ENCODE measurements around the gene CASZ1.

CASZ1 gene

GRCh38 chr1:10796029-10796944, at the start of gene CASZ1:
Gene CASZ1 (minus strand): TSS chr1:10796646. CDS start chr1:10693889, 102,757 bp downstream.
- ATAC-seq = no peak
- DNase-seq = peak; percentile 20

- DNase-seq (no peak), ATAC-seq (no peak)
These were observed 47.3 kb upstream of the CASZ1 start for GRCh38 chr1:10843697-10844096.

GRCh38 chr1:10841118-10841517, 44.7 kb upstream of the CASZ1 start:
- ATAC-seq (no peak), DNase-seq (no peak)

- ATAC-seq = no peak
- no peak for DNase-seq
These were observed 42.8 kb upstream of the CASZ1 start for GRCh38 chr1:10839188-10839770.

- DNase-seq = no peak
- no peak for ATAC-seq
These were observed 42.1 kb upstream of the CASZ1 start for GRCh38 chr1:10838541-10838940.

- ATAC-seq (no peak), DNase-seq (no peak)
These were observed 40.3 kb upstream of the CASZ1 start for GRCh38 chr1:10836726-10837125.

- no peak for ATAC-seq
- DNase-seq = peak; percentile 7
These were observed 39.5 kb upstream of the CASZ1 start for GRCh38 chr1:10835822-10836421.

- DNase-seq (no peak), ATAC-seq (no peak)
These were observed 39.0 kb upstream of the CASZ1 start for GRCh38 chr1:10835421-10835820.

- DNase-seq = no peak
- ATAC-seq = no peak
These were observed 38.4 kb upstream of the CASZ1 start for GRCh38 chr1:10834770-10835412.

GRCh38 chr1:10833630-10834557, 37.4 kb upstream of the CASZ1 start:
- DNase-seq (no peak), ATAC-seq (no peak)

GRCh38 chr1:10832703-10833102, 36.3 kb upstream of the CASZ1 start:
- DNase-seq = no peak
- no peak for ATAC-seq

- ATAC-seq (peak; percentile 25), DNase-seq (no peak)
These were observed 34.7 kb upstream of the CASZ1 start for GRCh38 chr1:10830961-10831668.

- peak; percentile 16 for ATAC-seq
- no peak for DNase-seq
These were observed 33.6 kb upstream of the CASZ1 start for GRCh38 chr1:10829965-10830515.

- ATAC-seq (no peak), DNase-seq (no peak)
These were observed 32.8 kb upstream of the CASZ1 start for GRCh38 chr1:10829067-10829818.

GRCh38 chr1:10827377-10828333, 31.2 kb upstream of the CASZ1 start:
- ATAC-seq = no peak
- DNase-seq = no peak

GRCh38 chr1:10825592-10825991, 29.1 kb upstream of the CASZ1 start:
- DNase-seq (no peak), ATAC-seq (no peak)

- DNase-seq = no peak
- ATAC-seq = no peak
These were observed 28.5 kb upstream of the CASZ1 start for GRCh38 chr1:10824821-10825540.

GRCh38 chr1:10823000-10823401, 26.6 kb upstream of the CASZ1 start:
- ATAC-seq (no peak), DNase-seq (no peak)
